SH-SY5Y (cell line): ENCODE measurements around the gene PRMT1.

Source experiments
- GATA2 ChIP-seq: IDR thresholded peaks from 2 replicates; pipeline ENCODE4 v1.6.1; 2011; ENCODE audit warnings: mild to moderate bottlenecking, low read depth, low read length
- GATA3 ChIP-seq: IDR thresholded peaks from 2 replicates; pipeline ENCODE4 v1.6.1; 2011; ENCODE audit warnings: low read depth, mild to moderate bottlenecking, low read length, moderate library complexity

- TF ChIP-seq GATA2 (no peak), GATA3 (no peak)
Measured at GRCh38 chr19:49635530-49636232, 41.4 kb upstream of the PRMT1 start.
